DND-41 (cell line): ENCODE results near the gene EIF2B2.

Source experiments
- CTCF ChIP-seq: IDR thresholded peaks from 2 replicates; pipeline ENCODE4 v1.5.1; 2012; ENCODE audit warnings: borderline replicate concordance, low read length, moderate library complexity, mild to moderate bottlenecking; ENCODE audit not compliant: poor library complexity, severe bottlenecking; ENCODE audit errors: extremely low read depth
- EZH2 ChIP-seq: IDR thresholded peaks from 3 replicates; pipeline ENCODE4 v1.6.1; 2012; ENCODE audit warnings: borderline replicate concordance, low read depth, mild to moderate bottlenecking, moderate library complexity, low read length, inconsistent platforms; ENCODE audit not compliant: severe bottlenecking

GRCh38 chr14:74979029-74979428 is 23.7 kb upstream of the EIF2B2 start:
- no peak for TF ChIP-seq CTCF
- no peak for TF ChIP-seq EZH2
